Esophagus muscularis mucosa (tissue), 4 donors: ENCODE measurements around the gene OVOL2. TPM values are rescaled to one million over a fixed set of nuclear protein-coding genes. Genes with fewer than 3 reads are reported as not detected.

Experiments used
- DNase-seq: peaks from one replicate; pipeline ENCODE4 v3.0.0-alpha.2; 2017; ENCODE audit errors: extremely low spot score
- H3K27ac ChIP-seq, 4 donors: fragments of 200-600 bp; sonication (generic); replicated peaks in 1 of 4; 1 replicate in 3 of 4; 2 replicates in 1 of 4; pipeline ENCODE4 v1.5.1; 2016 to 2019; ENCODE audit warnings: mild to moderate bottlenecking in 1 of 4
- H3K27me3 ChIP-seq, 4 donors: fragments of 200-600 bp; sonication (generic); one replicate each; pipeline versions ENCODE4 v1.5.1 to v1.6.0; 2016 to 2019
- H3K36me3 ChIP-seq, 4 donors: fragments of 200-600 bp; sonication (generic); one replicate each; pipeline ENCODE4 v1.5.1; 2016 to 2019
- H3K4me1 ChIP-seq, 4 donors: fragments of 200-600 bp; sonication (generic); one replicate each; pipeline ENCODE4 v1.5.1; 2016 to 2019
- H3K4me3 ChIP-seq, 4 donors: fragments of 200-600 bp; sonication (generic); 1 replicate in 2 of 4; 2 replicates in 2 of 4; pipeline ENCODE4 v1.5.1; 2016 to 2019; ENCODE audit warnings: mild to moderate bottlenecking in 4 of 4, moderate library complexity in 1 of 4
- H3K9me3 ChIP-seq, 4 donors: fragments of 200-600 bp; sonication (generic); 1 replicate in 3 of 4; 2 replicates in 1 of 4; pipeline ENCODE4 v1.5.1; 2016 to 2019
- EP300 ChIP-seq: sonication (generic); formaldehyde crosslinking; IDR thresholded peaks from one replicate; pipeline ENCODE4 v1.6.1; 2017; ENCODE audit warnings: antibody characterized with exemption
- POLR2A ChIP-seq: fragments of 450-650 bp; IDR thresholded peaks from one replicate; pipeline ENCODE4 v1.6.1; 2017; ENCODE audit warnings: antibody characterized with exemption, moderate library complexity, mild to moderate bottlenecking, low read depth
- POLR2AphosphoS5 ChIP-seq, 2 donors: sonication (generic); formaldehyde crosslinking; IDR thresholded peaks; one replicate each; pipeline ENCODE4 v1.6.1; 2017; ENCODE audit warnings: antibody characterized with exemption in 2 of 2
- WGBS: methylation state at CpG from one replicate; pipeline ENCODE4 v1.1.5; 2018; 5-methylcytosine and 5-hydroxymethylcytosine counted together
- intact Hi-C: fragments of 100-400 bp; cut with DNase I; formaldehyde crosslinking; loops from one replicate; pipeline ENCODE4 v1.15.1; 2023
- total RNA-seq, 4 donors: library from RNA; depleted of rRNA; stranded (reverse); fragments of >200 nt; gene quantifications; one replicate each; pipeline versions ENCODE4 v1.1.0 to v1.2.1, GENCODE V29; 2016
- TF ChIP-seq, protein P1 (sequence below), 3 experiments: fragments of 200-600 bp in 2 of 3; fragments of 450-650 bp in 1 of 3; sonication (generic) in 2 of 3; IDR thresholded peaks; one replicate each; pipeline ENCODE4 v1.5.1; 2017 to 2019; ENCODE audit warnings: antibody characterized with exemption in 3 of 3, mild to moderate bottlenecking in 2 of 3, moderate library complexity in 1 of 3

Gene OVOL2
- total RNA-seq, 4 donors from 2014 or later = not detected

GRCh38 chr20:17999566-17999965 lies 58.1 kb downstream of the OVOL2 start:
- Histone ChIP-seq H3K4me1 (peaks cover 0 to 37% (median 35%) of the 10 kb centered on the region in 4 donors), H3K27ac (peak overlapping the region in 1 of 4 donors; percentile 75), H3K36me3 (no peaks in the 10 kb centered on the region), H3K9me3 (no peaks in the 10 kb centered on the region), H3K27me3 (no peaks in the 10 kb centered on the region), H3K4me3 (no peak overlapping the region)
- WGBS = 90% methylated on average over 4 of the region's 4 CpGs
- TF ChIP-seq EP300 (no peak), POLR2AphosphoS5 (IDR thresholded peaks at IDR 0.05) (no peak), POLR2A (no peak)
- TF ChIP-seq, protein P1, sequence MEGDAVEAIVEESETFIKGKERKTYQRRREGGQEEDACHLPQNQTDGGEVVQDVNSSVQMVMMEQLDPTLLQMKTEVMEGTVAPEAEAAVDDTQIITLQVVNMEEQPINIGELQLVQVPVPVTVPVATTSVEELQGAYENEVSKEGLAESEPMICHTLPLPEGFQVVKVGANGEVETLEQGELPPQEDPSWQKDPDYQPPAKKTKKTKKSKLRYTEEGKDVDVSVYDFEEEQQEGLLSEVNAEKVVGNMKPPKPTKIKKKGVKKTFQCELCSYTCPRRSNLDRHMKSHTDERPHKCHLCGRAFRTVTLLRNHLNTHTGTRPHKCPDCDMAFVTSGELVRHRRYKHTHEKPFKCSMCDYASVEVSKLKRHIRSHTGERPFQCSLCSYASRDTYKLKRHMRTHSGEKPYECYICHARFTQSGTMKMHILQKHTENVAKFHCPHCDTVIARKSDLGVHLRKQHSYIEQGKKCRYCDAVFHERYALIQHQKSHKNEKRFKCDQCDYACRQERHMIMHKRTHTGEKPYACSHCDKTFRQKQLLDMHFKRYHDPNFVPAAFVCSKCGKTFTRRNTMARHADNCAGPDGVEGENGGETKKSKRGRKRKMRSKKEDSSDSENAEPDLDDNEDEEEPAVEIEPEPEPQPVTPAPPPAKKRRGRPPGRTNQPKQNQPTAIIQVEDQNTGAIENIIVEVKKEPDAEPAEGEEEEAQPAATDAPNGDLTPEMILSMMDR (IDR thresholded peaks at IDR 0.05) = no peak
- intact Hi-C loops = loop anchor here (10.0 kb wide), 1 partner anchor 105 kb away; no protein-coding TSS in a partner anchor
- DNase-seq = no peak

- H3K4me3 ChIP-seq = no peak overlapping the region
- 93% methylated on average over 5 of the region's 5 CpGs for WGBS
- intact Hi-C loops = loop anchor here (10.0 kb wide), 1 partner anchor 104 kb away; no protein-coding TSS in a partner anchor
- TF ChIP-seq, protein P1 (IDR thresholded peaks at IDR 0.05) = no peak
- TF ChIP-seq EP300 = no peak
- no peak for TF ChIP-seq POLR2A
- TF ChIP-seq POLR2AphosphoS5 (IDR thresholded peaks at IDR 0.05) = no peak
- H3K4me1 ChIP-seq = peaks cover 0 to 28% (median 23%) of the 10 kb centered on the region in 4 donors
- H3K27ac ChIP-seq = no peak overlapping the region
- no peaks in the 10 kb centered on the region for H3K36me3 ChIP-seq
- H3K27me3 ChIP-seq = no peaks in the 10 kb centered on the region
- no peaks in the 10 kb centered on the region for H3K9me3 ChIP-seq
- DNase-seq = no peak
These were observed 59.3 kb downstream of the OVOL2 start for GRCh38 chr20:17998446-17998845.

DNA sequence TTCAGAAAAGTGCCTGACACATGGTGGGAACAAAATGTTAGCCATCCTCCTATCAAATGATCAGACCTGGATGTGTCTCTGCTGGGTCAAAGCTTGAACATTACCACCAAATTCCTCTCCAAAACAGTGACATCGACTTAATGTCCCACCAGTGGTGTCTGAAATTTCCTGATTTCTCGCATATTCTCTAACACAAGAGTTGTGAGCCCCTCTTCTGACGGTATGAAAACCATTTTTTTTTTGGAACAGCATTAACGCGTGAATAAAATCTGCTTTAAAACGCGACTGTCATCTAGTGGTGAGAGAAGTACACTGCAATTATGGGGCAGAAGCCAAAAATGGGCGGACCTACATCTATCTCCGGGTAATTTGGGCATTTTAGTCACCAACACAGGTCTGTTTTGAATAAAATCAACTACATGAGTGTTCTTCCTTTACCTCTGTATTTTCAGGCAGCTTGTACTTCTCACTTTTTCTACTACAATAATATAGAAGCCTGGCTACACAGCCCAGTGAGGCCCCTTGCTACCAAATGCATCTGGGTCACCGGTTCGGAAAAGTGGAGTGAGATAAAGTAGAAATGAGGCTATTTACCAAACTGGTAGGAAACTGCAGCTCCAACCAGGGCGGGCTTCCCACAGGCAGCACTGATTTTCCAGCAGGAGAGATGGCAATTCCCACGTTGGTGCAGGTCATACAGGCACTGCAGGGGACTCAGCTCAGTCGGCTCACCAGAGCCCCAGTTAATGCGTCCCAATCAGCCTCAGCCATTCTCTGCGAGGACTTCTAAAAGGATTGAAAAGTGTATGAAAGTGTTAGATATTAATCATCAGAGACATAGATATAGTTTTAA lies 61.5 kb downstream of the OVOL2 start:
- Histone ChIP-seq H3K4me1 (peaks cover 0 to 16% (median 15%) of the 10 kb centered on the region in 4 donors), H3K27me3 (no peaks in the 10 kb centered on the region), H3K9me3 (no peaks in the 10 kb centered on the region), H3K4me3 (no peak overlapping the region), H3K27ac (no peak overlapping the region), H3K36me3 (no peaks in the 10 kb centered on the region)
- DNase-seq = no peak
- 25% methylated on average over 16 of the region's 16 CpGs for WGBS
- intact Hi-C loops = loop anchor here (2.0 to 10.0 kb wide), 2 partner anchors 101 to 315 kb away; no protein-coding TSS in a partner anchor
- TF ChIP-seq, protein P1 (IDR thresholded peaks at IDR 0.05) = peak in 2 of 3 experiments; percentile 92 to 97
- TF ChIP-seq EP300 = no peak
- peak in 1 of 2 donors; percentile 36 for TF ChIP-seq POLR2AphosphoS5 (IDR thresholded peaks at IDR 0.05)
- TF ChIP-seq POLR2A = no peak

- Histone ChIP-seq H3K4me3 (no peak overlapping the region), H3K36me3 (peaks cover 0 to 24% (median 11%) of the 10 kb centered on the region in 4 donors), H3K27ac (no peak overlapping the region), H3K27me3 (no peaks in the 10 kb centered on the region), H3K4me1 (peaks cover 0 to 9% (median 9%) of the 10 kb centered on the region in 4 donors), H3K9me3 (no peaks in the 10 kb centered on the region)
- TF ChIP-seq POLR2A (no peak), POLR2AphosphoS5 (IDR thresholded peaks at IDR 0.05) (no peak), EP300 (no peak)
- TF ChIP-seq, protein P1 (IDR thresholded peaks at IDR 0.05) = no peak
- intact Hi-C loops = loop anchor here (10.0 kb wide), 1 partner anchor 99 kb away; no protein-coding TSS in a partner anchor
- 94% methylated on average over 3 of the region's 3 CpGs for WGBS
- no peak for DNase-seq
These were observed 64.2 kb downstream of the OVOL2 start for GRCh38 chr20:17993546-17993945.
